NCI-H345 (cell line): ENCODE data around the gene CCDC112.

ENCODE experiments used
- DNase-seq: peaks from one replicate; lab custom pipeline; 2025; lab: John Stamatoyannopoulos, UW

CCDC112 gene

GRCh38 chr5:115317736-115318135 is 21.3 kb upstream of the CCDC112 start:
- DNase-seq: no peak

- no peak for DNase-seq
Measured at GRCh38 chr5:115317320-115317719, 20.9 kb upstream of the CCDC112 start.

GRCh38 chr5:115313632-115314031 is 17.2 kb upstream of the CCDC112 start:
- DNase-seq: no peak

- no peak for DNase-seq
Measured at GRCh38 chr5:115313052-115313451, 16.6 kb upstream of the CCDC112 start.

- DNase-seq: peak; percentile 22
Measured at GRCh38 chr5:115309751-115310370, 13.4 kb upstream of the CCDC112 start.

GRCh38 chr5:115308815-115309214 is 12.4 kb upstream of the CCDC112 start:
- DNase-seq: no peak

GRCh38 chr5:115306011-115306536 is 9.6 kb upstream of the CCDC112 start:
- DNase-seq: no peak

- DNase-seq: no peak
Measured at GRCh38 chr5:115304496-115304895, 8.0 kb upstream of the CCDC112 start.

GRCh38 chr5:115298811-115299210 is 2.4 kb upstream of the CCDC112 start:
- no peak for DNase-seq

GRCh38 chr5:115297031-115297430 is 577 bp upstream of the CCDC112 start:
- DNase-seq: no peak

- peak; percentile 41 for DNase-seq
Measured at GRCh38 chr5:115295777-115296123, 704 bp downstream of the CCDC112 start.

GRCh38 chr5:115291397-115291796 is 5.1 kb downstream of the CCDC112 start:
- no peak for DNase-seq

GRCh38 chr5:115289104-115289503 is 7.3 kb downstream of the CCDC112 start:
- no peak for DNase-seq

- DNase-seq: no peak
Measured at GRCh38 chr5:115284021-115284420, 12.4 kb downstream of the CCDC112 start.

GRCh38 chr5:115282131-115282530 is 14.3 kb downstream of the CCDC112 start:
- no peak for DNase-seq

- no peak for DNase-seq
Measured at GRCh38 chr5:115274584-115274983, 21.9 kb downstream of the CCDC112 start.

GRCh38 chr5:115272297-115272958 is 24.0 kb downstream of the CCDC112 start:
- DNase-seq: no peak

GRCh38 chr5:115271295-115272050 is 25.0 kb downstream of the CCDC112 start:
- DNase-seq: no peak

GRCh38 chr5:115267617-115268016 is 28.8 kb downstream of the CCDC112 start:
- no peak for DNase-seq

- no peak for DNase-seq
Measured at GRCh38 chr5:115265220-115265619, 31.2 kb downstream of the CCDC112 start.

- DNase-seq: no peak
Measured at GRCh38 chr5:115264786-115265185, 31.7 kb downstream of the CCDC112 start.

GRCh38 chr5:115263078-115263380 is 33.4 kb downstream of the CCDC112 start:
- no peak for DNase-seq
